ENCODE results near the gene EIF4A3.

DNA sequence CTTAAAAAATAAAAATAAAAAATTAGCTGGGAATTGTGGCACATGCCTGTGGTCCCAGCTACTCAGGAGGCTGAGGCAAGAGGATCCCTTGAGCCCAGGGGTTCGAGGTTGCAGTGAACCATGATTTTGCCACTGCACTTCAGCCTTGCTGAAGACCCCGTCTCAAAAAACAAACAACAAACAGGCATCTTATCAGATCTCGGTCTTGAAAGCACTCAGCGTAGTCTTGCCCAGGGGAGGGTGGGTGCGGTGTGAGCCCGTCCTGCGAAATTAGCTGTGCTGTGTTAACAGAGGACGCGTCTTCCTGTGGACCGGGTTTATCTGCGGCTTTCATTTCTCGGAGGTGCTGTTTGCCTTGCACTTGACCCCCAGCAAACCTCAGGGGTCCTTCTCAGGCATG is 40.2 kb downstream of the EIF4A3 start:
- TF ChIP-seq POLR2A (IDR thresholded peaks at IDR 0.05; ENCODE audit: low read depth): no peak
- no peak for TF ChIP-seq POLR2AphosphoS5 (IDR thresholded peaks at IDR 0.05)
- TF ChIP-seq CTCF (IDR thresholded peaks at IDR 0.05): no peak

Measured in esophagus muscularis mucosa (tissue), 3 donors.